HG03108 (cell line): ENCODE data around the gene B4GALNT2.
"Not testable (repeated sequence)": the region's sequence is repeated elsewhere in the genome, so short reads cannot be mapped to it uniquely, and the experiment has no call there.

ENCODE experiments used
- ATAC-seq: cut with Tn5 transposase; IDR thresholded peaks from one replicate; pipeline ENCODE4 v1.9.1; 2021; ENCODE audit warnings: moderate library complexity; ENCODE audit not compliant: unreplicated experiment

The B4GALNT2 gene

GRCh38 chr17:49120166-49120565 lies 12.4 kb upstream of the B4GALNT2 start:
- no peak for ATAC-seq

- no peak for ATAC-seq
Observed at GRCh38 chr17:49121696-49122292, 10.8 kb upstream of the B4GALNT2 start.

- no peak for ATAC-seq
Observed at GRCh38 chr17:49122566-49122965, 10.0 kb upstream of the B4GALNT2 start.

- ATAC-seq: no peak
Observed at GRCh38 chr17:49123061-49123460, 9.5 kb upstream of the B4GALNT2 start.

GRCh38 chr17:49125449-49125848 lies 7.1 kb upstream of the B4GALNT2 start:
- no peak for ATAC-seq

GRCh38 chr17:49126183-49126859 lies 6.2 kb upstream of the B4GALNT2 start:
- ATAC-seq: not testable (repeated sequence)

- not testable (repeated sequence) for ATAC-seq
Observed at GRCh38 chr17:49129359-49129950, 3.1 kb upstream of the B4GALNT2 start.

GRCh38 chr17:49130891-49131290 lies 1.7 kb upstream of the B4GALNT2 start:
- ATAC-seq: no peak

- no peak for ATAC-seq
Observed at GRCh38 chr17:49132317-49132698, 261 bp upstream of the B4GALNT2 start.

- ATAC-seq: no peak
Observed at GRCh38 chr17:49136335-49136734, 3.8 kb downstream of the B4GALNT2 start.

- ATAC-seq: not testable (repeated sequence)
Observed at GRCh38 chr17:49145654-49146053, 13.1 kb downstream of the B4GALNT2 start.

- ATAC-seq: no peak
Observed at GRCh38 chr17:49146620-49147306, 14.2 kb downstream of the B4GALNT2 start.

GRCh38 chr17:49148171-49148570 lies 15.6 kb downstream of the B4GALNT2 start:
- ATAC-seq: no peak

GRCh38 chr17:49151996-49152395 lies 19.4 kb downstream of the B4GALNT2 start:
- ATAC-seq: no peak

- no peak for ATAC-seq
Observed at GRCh38 chr17:49156256-49156655, 23.7 kb downstream of the B4GALNT2 start.

- no peak for ATAC-seq
Observed at GRCh38 chr17:49157784-49158183, 25.2 kb downstream of the B4GALNT2 start.

GRCh38 chr17:49162866-49163265 lies 30.3 kb downstream of the B4GALNT2 start:
- no peak for ATAC-seq

GRCh38 chr17:49165143-49165542 lies 32.6 kb downstream of the B4GALNT2 start:
- ATAC-seq: no peak

GRCh38 chr17:49168706-49169105 lies 36.1 kb downstream of the B4GALNT2 start:
- no peak for ATAC-seq

- ATAC-seq: no peak
Observed at GRCh38 chr17:49170216-49170615, 37.6 kb downstream of the B4GALNT2 start.

GRCh38 chr17:49170711-49171110 lies 38.1 kb downstream of the B4GALNT2 start:
- ATAC-seq: not testable (repeated sequence)

GRCh38 chr17:49175978-49176377 lies 43.4 kb downstream of the B4GALNT2 start:
- not testable (repeated sequence) for ATAC-seq
